H9 (cell line): Measurements from ENCODE around the gene HOXD11. TPM values are rescaled to one million over a fixed set of nuclear protein-coding genes. Genes with fewer than 3 reads are reported as not detected.

Source experiments
- DNase-seq: peaks from one replicate; pipeline ENCODE4 v3.0.0-alpha.2; 2017
- H2AFZ ChIP-seq: one replicate; pipeline ENCODE4 v1.6.1; 2013; ENCODE audit warnings: mild to moderate bottlenecking, low read length, control low read depth, moderate library complexity
- H2AK5ac ChIP-seq: 2 replicates; pipeline ENCODE4 v1.6.1; 2013; ENCODE audit warnings: low read length, control low read depth, mixed read lengths; ENCODE audit not compliant: insufficient read length
- H2BK120ac ChIP-seq: one replicate; pipeline ENCODE4 v1.6.1; 2013; ENCODE audit warnings: low read depth, mild to moderate bottlenecking, low read length, control low read depth, inconsistent platforms; ENCODE audit not compliant: poor library complexity, severe bottlenecking
- H2BK12ac ChIP-seq: 2 replicates; pipeline ENCODE4 v1.6.1; 2013; ENCODE audit warnings: low read length, control low read depth, mixed read lengths, low read depth; ENCODE audit not compliant: insufficient read length
- H2BK15ac ChIP-seq: 2 replicates; pipeline ENCODE4 v1.6.1; 2013; ENCODE audit warnings: low read depth, low read length, control low read depth
- H2BK20ac ChIP-seq: one replicate; pipeline ENCODE4 v1.6.1; 2013; ENCODE audit warnings: low read depth, mild to moderate bottlenecking, low read length, control low read depth, inconsistent platforms; ENCODE audit not compliant: poor library complexity, severe bottlenecking
- H2BK5ac ChIP-seq: 2 replicates; pipeline ENCODE4 v1.6.1; 2013; ENCODE audit warnings: low read length, control low read depth, mixed read lengths; ENCODE audit not compliant: insufficient read length
- H3K14ac ChIP-seq: 2 replicates; pipeline ENCODE4 v1.6.1; 2013; ENCODE audit warnings: low read length, control low read depth; ENCODE audit not compliant: insufficient read depth
- H3K18ac ChIP-seq: 2 replicates; pipeline ENCODE4 v1.6.1; 2013; ENCODE audit warnings: low read depth, mild to moderate bottlenecking, mixed read lengths, low read length, control low read depth; ENCODE audit not compliant: insufficient read length
- H3K23ac ChIP-seq: 2 replicates; pipeline ENCODE4 v1.6.1; 2013; ENCODE audit warnings: low read length, control low read depth, mixed read lengths, low read depth; ENCODE audit not compliant: insufficient read length
- H3K23me2 ChIP-seq: 2 replicates; pipeline ENCODE4 v1.6.1; 2013; ENCODE audit warnings: low read depth, mild to moderate bottlenecking, mixed read lengths, low read length, control low read depth; ENCODE audit not compliant: insufficient read length, poor library complexity, severe bottlenecking
- H3K27ac ChIP-seq: 2 replicates; pipeline ENCODE4 v1.5.1; 2013; ENCODE audit warnings: low read length, control low read depth, mixed read lengths, low read depth; ENCODE audit not compliant: insufficient read length
- H3K27me3 ChIP-seq: 2 replicates; pipeline ENCODE4 v1.6.1; 2013; ENCODE audit warnings: low read length, control low read depth, inconsistent platforms; ENCODE audit not compliant: insufficient read depth
- H3K4ac ChIP-seq: 2 replicates; pipeline ENCODE4 v1.6.1; 2013; ENCODE audit warnings: low read depth, mild to moderate bottlenecking, control low read depth, inconsistent platforms, low read length, moderate library complexity
- H3K4me1 ChIP-seq: 2 replicates; pipeline ENCODE4 v1.6.1; 2013; ENCODE audit warnings: low read length, control low read depth, inconsistent platforms; ENCODE audit not compliant: insufficient read depth
- H3K4me2 ChIP-seq: 2 replicates; pipeline ENCODE4 v1.6.1; 2013; ENCODE audit warnings: low read length, control low read depth, mixed read lengths; ENCODE audit not compliant: insufficient read length, insufficient read depth
- H3K56ac ChIP-seq: 2 replicates; pipeline ENCODE4 v1.6.1; 2013; ENCODE audit warnings: low read depth, mild to moderate bottlenecking, mixed read lengths, low read length, control low read depth; ENCODE audit not compliant: insufficient read length
- H3K79me1 ChIP-seq: 2 replicates; pipeline ENCODE4 v1.6.1; 2013; ENCODE audit warnings: low read depth, mild to moderate bottlenecking, moderate library complexity, low read length, control low read depth, inconsistent platforms; ENCODE audit not compliant: insufficient read depth, poor library complexity, severe bottlenecking
- H3K79me2 ChIP-seq: 2 replicates; pipeline ENCODE4 v1.6.1; 2013; ENCODE audit warnings: low read length, control low read depth, inconsistent platforms; ENCODE audit not compliant: insufficient read depth
- H3K9ac ChIP-seq: 2 replicates; pipeline ENCODE4 v1.6.1; 2013; ENCODE audit warnings: low read length, control low read depth, mixed read lengths; ENCODE audit not compliant: insufficient read length; ENCODE audit errors: extremely low read depth
- H3K9me3 ChIP-seq: one replicate; pipeline ENCODE4 v1.6.1; 2013; ENCODE audit warnings: low read depth, low read length, inconsistent platforms; ENCODE audit not compliant: control insufficient read depth
- H3T11ph ChIP-seq: one replicate; pipeline ENCODE4 v1.6.1; 2013; ENCODE audit warnings: mild to moderate bottlenecking, low read length, control low read depth, inconsistent platforms
- H4K20me1 ChIP-seq: one replicate; pipeline ENCODE4 v1.6.1; 2013; ENCODE audit not compliant: control insufficient read depth, insufficient read length, insufficient read depth
- H4K5ac ChIP-seq: 2 replicates; pipeline ENCODE4 v1.6.1; 2013; ENCODE audit warnings: low read depth, mild to moderate bottlenecking, mixed read lengths, low read length, control low read depth; ENCODE audit not compliant: insufficient read length
- H4K8ac ChIP-seq: replicated peaks from 2 replicates; pipeline ENCODE4 v1.6.1; 2013; ENCODE audit warnings: low read length, control low read depth, mixed read lengths, low read depth; ENCODE audit not compliant: insufficient read length
- H4K91ac ChIP-seq: 2 replicates; pipeline ENCODE4 v1.6.1; 2013; ENCODE audit warnings: low read depth, mild to moderate bottlenecking, moderate library complexity, mixed read lengths, low read length, control low read depth; ENCODE audit not compliant: insufficient read length
- H3K27ac Mint-ChIP-seq, 3 experiments: 2 replicates in 2 of 3; 3 replicates in 1 of 3; pipeline ENCODE4 v1.8.0; 2020 to 2021; ENCODE audit warnings: mixed read lengths in 3 of 3, mild to moderate bottlenecking in 1 of 3, moderate library complexity in 1 of 3
- H3K27me3 Mint-ChIP-seq: 2 replicates; pipeline ENCODE4 v1.8.0; 2021; ENCODE audit warnings: low read depth, mild to moderate bottlenecking, moderate library complexity, mixed read lengths
- H3K36me3 Mint-ChIP-seq, 3 experiments: 2 replicates in 2 of 3; 3 replicates in 1 of 3; pipeline ENCODE4 v1.8.0; 2020 to 2021; ENCODE audit warnings: low read depth in 3 of 3, mixed read lengths in 3 of 3; ENCODE audit not compliant: insufficient read depth in 1 of 3
- H3K4me1 Mint-ChIP-seq, 2 experiments: 2 replicates each; pipeline ENCODE4 v1.8.0; 2020; ENCODE audit warnings: mixed read lengths in 2 of 2
- H3K4me3 Mint-ChIP-seq, 2 experiments: 2 replicates in 1 of 2; 3 replicates in 1 of 2; pipeline ENCODE4 v1.8.0; 2020 to 2021; ENCODE audit warnings: mild to moderate bottlenecking in 2 of 2, mixed read lengths in 2 of 2, moderate library complexity in 1 of 2
- H3K9me3 Mint-ChIP-seq, 2 experiments: 2 replicates in 1 of 2; 3 replicates in 1 of 2; pipeline ENCODE4 v1.8.0; 2020; ENCODE audit warnings: mild to moderate bottlenecking in 2 of 2, mixed read lengths in 2 of 2, moderate library complexity in 1 of 2
- CTCF ChIP-seq: fragments of 200-600 bp; sonication (generic); conservative IDR thresholded peaks from 3 replicates; pipeline ENCODE4 v1.8.0; 2021; ENCODE audit warnings: antibody characterized with exemption, mild to moderate bottlenecking
- WGBS: extraction: QIAGEN DNeasy Blood & Tissue Kit; methylation state at CpG from one replicate; pipeline ENCODE4 v1.1.7; 2013; ENCODE audit warnings: missing lambda C conversion rate, low lambda C conversion rate, mixed read lengths; ENCODE audit not compliant: insufficient read length; ENCODE audit errors: extremely low coverage; 5-methylcytosine and 5-hydroxymethylcytosine counted together
- total RNA-seq: library from RNA; stranded (reverse); gene quantifications from 2 replicates; pipeline ENCODE4 v1.2.1, GENCODE V29; 2021

The HOXD11 gene
- total RNA-seq, 1 experiment from 2014 or later: not detected

GRCh38 chr2:176072292-176072669 lies 34.8 kb upstream of the HOXD11 start:
- H3K9me3 ChIP-seq: no peaks in the 10 kb centered on the region
- no peaks in the 10 kb centered on the region for H3K4me1 ChIP-seq
- H3K27me3 ChIP-seq: peaks cover 99% of the 10 kb centered on the region
- Mint-ChIP-seq H3K27ac (no peak overlapping the region; a peak in 1 of 7 replicates), H3K9me3 (peaks cover 5 to 7% of the 10 kb centered on the region in 2 experiments; a peak in 4 of 5 replicates), H3K36me3 (peaks cover 0 to 4% (median 0%) of the 10 kb centered on the region in 3 experiments; a peak in 1 of 7 replicates), H3K4me1 (peaks cover 11 to 33% of the 10 kb centered on the region in 2 experiments; a peak in 3 of 4 replicates), H3K4me3 (no peak overlapping the region; a peak in 1 of 5 replicates), H3K27me3 (peaks cover 100% of the 10 kb centered on the region)
- H3K27ac ChIP-seq: no peak overlapping the region
- no peak overlapping the region for H2AFZ ChIP-seq
- WGBS: no CpG with 5 or more reads among the region's 5 CpGs
- no peak overlapping the region for H2BK20ac ChIP-seq
- no peak overlapping the region for H3K56ac ChIP-seq
- no peak for TF ChIP-seq CTCF
- H3K79me1 ChIP-seq: no peaks in the 10 kb centered on the region
- H4K5ac ChIP-seq: no peak overlapping the region
- H2AK5ac ChIP-seq: no peak overlapping the region
- H3K23me2 ChIP-seq: no peaks in the 10 kb centered on the region
- H2BK120ac ChIP-seq: no peak overlapping the region
- H3K14ac ChIP-seq: no peak overlapping the region
- no peak overlapping the region for H2BK5ac ChIP-seq
- H2BK15ac ChIP-seq: no peak overlapping the region
- H3K4ac ChIP-seq: no peak overlapping the region
- no peak overlapping the region for H3K23ac ChIP-seq
- no peaks in the 10 kb centered on the region for H4K20me1 ChIP-seq
- no peak overlapping the region for H3K9ac ChIP-seq
- no peak overlapping the region for H3K4me2 ChIP-seq
- no peak overlapping the region for H3K18ac ChIP-seq
- H3T11ph ChIP-seq: no peak overlapping the region
- H4K91ac ChIP-seq: no peak overlapping the region
- no peaks in the 10 kb centered on the region for H3K79me2 ChIP-seq
- no peak for DNase-seq
- no peak overlapping the region for H4K8ac ChIP-seq
- H2BK12ac ChIP-seq: no peak overlapping the region
